H9 (cell line): ENCODE results near the gene CCDC92B. TPM values are rescaled to one million over a fixed set of nuclear protein-coding genes. Genes with fewer than 3 reads are reported as not detected.

ENCODE experiments used
- DNase-seq: peaks from one replicate; pipeline ENCODE4 v3.0.0-alpha.2; 2017
- H2AFZ ChIP-seq: one replicate; pipeline ENCODE4 v1.6.1; 2013; ENCODE audit warnings: mild to moderate bottlenecking, low read length, control low read depth, moderate library complexity
- H2AK5ac ChIP-seq: 2 replicates; pipeline ENCODE4 v1.6.1; 2013; ENCODE audit warnings: low read length, control low read depth, mixed read lengths; ENCODE audit not compliant: insufficient read length
- H2BK120ac ChIP-seq: one replicate; pipeline ENCODE4 v1.6.1; 2013; ENCODE audit warnings: low read depth, mild to moderate bottlenecking, low read length, control low read depth, inconsistent platforms; ENCODE audit not compliant: poor library complexity, severe bottlenecking
- H2BK12ac ChIP-seq: 2 replicates; pipeline ENCODE4 v1.6.1; 2013; ENCODE audit warnings: low read length, control low read depth, mixed read lengths, low read depth; ENCODE audit not compliant: insufficient read length
- H2BK15ac ChIP-seq: 2 replicates; pipeline ENCODE4 v1.6.1; 2013; ENCODE audit warnings: low read depth, low read length, control low read depth
- H2BK20ac ChIP-seq: one replicate; pipeline ENCODE4 v1.6.1; 2013; ENCODE audit warnings: low read depth, mild to moderate bottlenecking, low read length, control low read depth, inconsistent platforms; ENCODE audit not compliant: poor library complexity, severe bottlenecking
- H2BK5ac ChIP-seq: 2 replicates; pipeline ENCODE4 v1.6.1; 2013; ENCODE audit warnings: low read length, control low read depth, mixed read lengths; ENCODE audit not compliant: insufficient read length
- H3K14ac ChIP-seq: 2 replicates; pipeline ENCODE4 v1.6.1; 2013; ENCODE audit warnings: low read length, control low read depth; ENCODE audit not compliant: insufficient read depth
- H3K18ac ChIP-seq: 2 replicates; pipeline ENCODE4 v1.6.1; 2013; ENCODE audit warnings: low read depth, mild to moderate bottlenecking, mixed read lengths, low read length, control low read depth; ENCODE audit not compliant: insufficient read length
- H3K23ac ChIP-seq: 2 replicates; pipeline ENCODE4 v1.6.1; 2013; ENCODE audit warnings: low read length, control low read depth, mixed read lengths, low read depth; ENCODE audit not compliant: insufficient read length
- H3K23me2 ChIP-seq: 2 replicates; pipeline ENCODE4 v1.6.1; 2013; ENCODE audit warnings: low read depth, mild to moderate bottlenecking, mixed read lengths, low read length, control low read depth; ENCODE audit not compliant: insufficient read length, poor library complexity, severe bottlenecking
- H3K27ac ChIP-seq: 2 replicates; pipeline ENCODE4 v1.5.1; 2013; ENCODE audit warnings: low read length, control low read depth, mixed read lengths, low read depth; ENCODE audit not compliant: insufficient read length
- H3K27me3 ChIP-seq: 2 replicates; pipeline ENCODE4 v1.6.1; 2013; ENCODE audit warnings: low read length, control low read depth, inconsistent platforms; ENCODE audit not compliant: insufficient read depth
- H3K4ac ChIP-seq: 2 replicates; pipeline ENCODE4 v1.6.1; 2013; ENCODE audit warnings: low read depth, mild to moderate bottlenecking, control low read depth, inconsistent platforms, low read length, moderate library complexity
- H3K4me1 ChIP-seq: 2 replicates; pipeline ENCODE4 v1.6.1; 2013; ENCODE audit warnings: low read length, control low read depth, inconsistent platforms; ENCODE audit not compliant: insufficient read depth
- H3K4me2 ChIP-seq: 2 replicates; pipeline ENCODE4 v1.6.1; 2013; ENCODE audit warnings: low read length, control low read depth, mixed read lengths; ENCODE audit not compliant: insufficient read length, insufficient read depth
- H3K56ac ChIP-seq: 2 replicates; pipeline ENCODE4 v1.6.1; 2013; ENCODE audit warnings: low read depth, mild to moderate bottlenecking, mixed read lengths, low read length, control low read depth; ENCODE audit not compliant: insufficient read length
- H3K79me1 ChIP-seq: 2 replicates; pipeline ENCODE4 v1.6.1; 2013; ENCODE audit warnings: low read depth, mild to moderate bottlenecking, moderate library complexity, low read length, control low read depth, inconsistent platforms; ENCODE audit not compliant: insufficient read depth, poor library complexity, severe bottlenecking
- H3K79me2 ChIP-seq: 2 replicates; pipeline ENCODE4 v1.6.1; 2013; ENCODE audit warnings: low read length, control low read depth, inconsistent platforms; ENCODE audit not compliant: insufficient read depth
- H3K9ac ChIP-seq: 2 replicates; pipeline ENCODE4 v1.6.1; 2013; ENCODE audit warnings: low read length, control low read depth, mixed read lengths; ENCODE audit not compliant: insufficient read length; ENCODE audit errors: extremely low read depth
- H3K9me3 ChIP-seq: one replicate; pipeline ENCODE4 v1.6.1; 2013; ENCODE audit warnings: low read depth, low read length, inconsistent platforms; ENCODE audit not compliant: control insufficient read depth
- H3T11ph ChIP-seq: one replicate; pipeline ENCODE4 v1.6.1; 2013; ENCODE audit warnings: mild to moderate bottlenecking, low read length, control low read depth, inconsistent platforms
- H4K20me1 ChIP-seq: one replicate; pipeline ENCODE4 v1.6.1; 2013; ENCODE audit not compliant: control insufficient read depth, insufficient read length, insufficient read depth
- H4K5ac ChIP-seq: 2 replicates; pipeline ENCODE4 v1.6.1; 2013; ENCODE audit warnings: low read depth, mild to moderate bottlenecking, mixed read lengths, low read length, control low read depth; ENCODE audit not compliant: insufficient read length
- H4K8ac ChIP-seq: replicated peaks from 2 replicates; pipeline ENCODE4 v1.6.1; 2013; ENCODE audit warnings: low read length, control low read depth, mixed read lengths, low read depth; ENCODE audit not compliant: insufficient read length
- H4K91ac ChIP-seq: 2 replicates; pipeline ENCODE4 v1.6.1; 2013; ENCODE audit warnings: low read depth, mild to moderate bottlenecking, moderate library complexity, mixed read lengths, low read length, control low read depth; ENCODE audit not compliant: insufficient read length
- H3K27ac Mint-ChIP-seq, 3 experiments: 2 replicates in 2 of 3; 3 replicates in 1 of 3; pipeline ENCODE4 v1.8.0; 2020 to 2021; ENCODE audit warnings: mixed read lengths in 3 of 3, mild to moderate bottlenecking in 1 of 3, moderate library complexity in 1 of 3
- H3K27me3 Mint-ChIP-seq: 2 replicates; pipeline ENCODE4 v1.8.0; 2021; ENCODE audit warnings: low read depth, mild to moderate bottlenecking, moderate library complexity, mixed read lengths
- H3K36me3 Mint-ChIP-seq, 3 experiments: 2 replicates in 2 of 3; 3 replicates in 1 of 3; pipeline ENCODE4 v1.8.0; 2020 to 2021; ENCODE audit warnings: low read depth in 3 of 3, mixed read lengths in 3 of 3; ENCODE audit not compliant: insufficient read depth in 1 of 3
- H3K4me1 Mint-ChIP-seq, 2 experiments: 2 replicates each; pipeline ENCODE4 v1.8.0; 2020; ENCODE audit warnings: mixed read lengths in 2 of 2
- H3K4me3 Mint-ChIP-seq, 2 experiments: 2 replicates in 1 of 2; 3 replicates in 1 of 2; pipeline ENCODE4 v1.8.0; 2020 to 2021; ENCODE audit warnings: mild to moderate bottlenecking in 2 of 2, mixed read lengths in 2 of 2, moderate library complexity in 1 of 2
- H3K9me3 Mint-ChIP-seq, 2 experiments: 2 replicates in 1 of 2; 3 replicates in 1 of 2; pipeline ENCODE4 v1.8.0; 2020; ENCODE audit warnings: mild to moderate bottlenecking in 2 of 2, mixed read lengths in 2 of 2, moderate library complexity in 1 of 2
- CTCF ChIP-seq: fragments of 200-600 bp; sonication (generic); conservative IDR thresholded peaks from 3 replicates; pipeline ENCODE4 v1.8.0; 2021; ENCODE audit warnings: antibody characterized with exemption, mild to moderate bottlenecking
- WGBS: extraction: QIAGEN DNeasy Blood & Tissue Kit; methylation state at CpG from one replicate; pipeline ENCODE4 v1.1.7; 2013; ENCODE audit warnings: missing lambda C conversion rate, low lambda C conversion rate, mixed read lengths; ENCODE audit not compliant: insufficient read length; ENCODE audit errors: extremely low coverage; 5-methylcytosine and 5-hydroxymethylcytosine counted together
- total RNA-seq: library from RNA; stranded (reverse); gene quantifications from 2 replicates; pipeline ENCODE4 v1.2.1, GENCODE V29; 2021

Gene CCDC92B
- total RNA-seq, 1 experiment from 2014 or later = 8.0 TPM

- H2AFZ ChIP-seq = no peak overlapping the region
- no peak overlapping the region for H4K5ac ChIP-seq
- no peak overlapping the region for H3K9ac ChIP-seq
- H3K27me3 Mint-ChIP-seq = no peaks in the 10 kb centered on the region
- no peaks in the 10 kb centered on the region for H3K9me3 ChIP-seq
- no peak overlapping the region for H3K18ac ChIP-seq
- no peaks in the 10 kb centered on the region for H3K23me2 ChIP-seq
- no peaks in the 10 kb centered on the region for H3K4me1 ChIP-seq
- TF ChIP-seq CTCF = no peak
- no peak overlapping the region for H3K4me3 Mint-ChIP-seq
- H3K27ac ChIP-seq = no peak overlapping the region
- H3K4ac ChIP-seq = no peak overlapping the region
- H2BK12ac ChIP-seq = no peak overlapping the region
- H4K91ac ChIP-seq = no peak overlapping the region
- peak; percentile 45 for DNase-seq
- peak overlapping the region; percentile 15 to 77 (median 52); a peak in 3 of 7 replicates for H3K27ac Mint-ChIP-seq
- no peak overlapping the region for H2AK5ac ChIP-seq
- no peak overlapping the region for H2BK120ac ChIP-seq
- H3K9me3 Mint-ChIP-seq = no peaks in the 10 kb centered on the region
- no peaks in the 10 kb centered on the region for H3K79me2 ChIP-seq
- H2BK5ac ChIP-seq = no peak overlapping the region
- H4K8ac ChIP-seq = no peak overlapping the region
- no peak overlapping the region for H3K56ac ChIP-seq
- peaks cover 5 to 20% (median 16%) of the 10 kb centered on the region in 3 experiments; a peak in 6 of 7 replicates for H3K36me3 Mint-ChIP-seq
- H3K4me2 ChIP-seq = no peak overlapping the region
- no CpG with 5 or more reads among the region's 40 CpGs for WGBS
- H2BK15ac ChIP-seq = no peak overlapping the region
- H3T11ph ChIP-seq = no peak overlapping the region
- no peaks in the 10 kb centered on the region for H3K79me1 ChIP-seq
- H4K20me1 ChIP-seq = no peaks in the 10 kb centered on the region
- no peak overlapping the region for H3K23ac ChIP-seq
- H3K27me3 ChIP-seq = no peaks in the 10 kb centered on the region
- H3K14ac ChIP-seq = no peak overlapping the region; the same call in 1 of the 2 replicates
- no peak overlapping the region for H2BK20ac ChIP-seq
- peaks cover 8 to 17% of the 10 kb centered on the region in 2 experiments for H3K4me1 Mint-ChIP-seq
These were observed 59.9 kb downstream of the CCDC92B start for GRCh38 chr17:2689411-2690164.
